ENCODE data around the gene EPB41L2.

DNA sequence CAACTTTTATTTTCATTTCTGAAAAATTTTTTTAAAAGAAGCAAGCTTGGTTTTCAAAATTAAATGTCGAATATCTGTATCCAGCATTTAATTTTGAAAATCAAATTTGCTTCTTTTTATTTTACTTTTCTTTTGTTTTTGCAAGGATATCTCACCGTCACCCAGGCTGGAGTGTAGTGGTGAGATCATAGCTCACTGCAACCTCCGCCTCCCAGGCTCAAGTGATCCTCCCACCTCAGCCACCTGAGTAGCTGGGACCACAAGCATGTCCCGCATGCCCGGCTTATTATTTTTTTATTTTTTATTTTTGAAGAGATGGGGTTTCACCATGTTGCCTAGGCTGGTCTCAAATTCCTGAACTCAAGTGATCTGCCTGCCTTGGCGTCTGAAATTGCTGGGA, 17.0 kb upstream of the EPB41L2 start:
- TF ChIP-seq, protein P1, sequence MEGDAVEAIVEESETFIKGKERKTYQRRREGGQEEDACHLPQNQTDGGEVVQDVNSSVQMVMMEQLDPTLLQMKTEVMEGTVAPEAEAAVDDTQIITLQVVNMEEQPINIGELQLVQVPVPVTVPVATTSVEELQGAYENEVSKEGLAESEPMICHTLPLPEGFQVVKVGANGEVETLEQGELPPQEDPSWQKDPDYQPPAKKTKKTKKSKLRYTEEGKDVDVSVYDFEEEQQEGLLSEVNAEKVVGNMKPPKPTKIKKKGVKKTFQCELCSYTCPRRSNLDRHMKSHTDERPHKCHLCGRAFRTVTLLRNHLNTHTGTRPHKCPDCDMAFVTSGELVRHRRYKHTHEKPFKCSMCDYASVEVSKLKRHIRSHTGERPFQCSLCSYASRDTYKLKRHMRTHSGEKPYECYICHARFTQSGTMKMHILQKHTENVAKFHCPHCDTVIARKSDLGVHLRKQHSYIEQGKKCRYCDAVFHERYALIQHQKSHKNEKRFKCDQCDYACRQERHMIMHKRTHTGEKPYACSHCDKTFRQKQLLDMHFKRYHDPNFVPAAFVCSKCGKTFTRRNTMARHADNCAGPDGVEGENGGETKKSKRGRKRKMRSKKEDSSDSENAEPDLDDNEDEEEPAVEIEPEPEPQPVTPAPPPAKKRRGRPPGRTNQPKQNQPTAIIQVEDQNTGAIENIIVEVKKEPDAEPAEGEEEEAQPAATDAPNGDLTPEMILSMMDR (IDR thresholded peaks at IDR 0.05), result no peak
- no peak for TF ChIP-seq ZFX (IDR thresholded peaks at IDR 0.05; ENCODE audit: borderline replicate concordance)
